PFSK-1 (cell line): ENCODE measurements around the gene BRD7.

Experiments
- FOXP2 ChIP-seq: optimal IDR thresholded peaks from 2 replicates; pipeline ENCODE3; 2011; ENCODE audit warnings: borderline replicate concordance, control low read depth, inconsistent platforms; ENCODE audit not compliant: insufficient read depth; ENCODE audit errors: extremely low read length, extremely low read depth
- POLR2AphosphoS5 ChIP-seq: IDR thresholded peaks from 2 replicates; pipeline ENCODE4 v1.6.1; 2012; ENCODE audit warnings: low read depth, mild to moderate bottlenecking, control low read depth, low read length, moderate library complexity
- REST ChIP-seq, 2 experiments: IDR thresholded peaks; 2 replicates each; pipeline versions ENCODE4 v1.6.1 to v1.8.0; 2011 to 2012; ENCODE audit warnings: low read depth in 2 of 2, low read length in 2 of 2, control low read depth in 1 of 2, inconsistent platforms in 1 of 2, mild to moderate bottlenecking in 1 of 2, moderate library complexity in 1 of 2; ENCODE audit not compliant: insufficient read depth in 1 of 2
- SIN3A ChIP-seq: IDR thresholded peaks from 2 replicates; pipeline ENCODE4 v1.6.1; 2012; ENCODE audit warnings: mild to moderate bottlenecking, low read length, moderate library complexity, borderline replicate concordance; ENCODE audit not compliant: insufficient read depth
- TAF1 ChIP-seq: IDR thresholded peaks from 2 replicates; pipeline ENCODE4 v1.6.1; 2012; ENCODE audit warnings: low read length, control low read depth, borderline replicate concordance; ENCODE audit not compliant: insufficient read depth

The BRD7 gene

DNA sequence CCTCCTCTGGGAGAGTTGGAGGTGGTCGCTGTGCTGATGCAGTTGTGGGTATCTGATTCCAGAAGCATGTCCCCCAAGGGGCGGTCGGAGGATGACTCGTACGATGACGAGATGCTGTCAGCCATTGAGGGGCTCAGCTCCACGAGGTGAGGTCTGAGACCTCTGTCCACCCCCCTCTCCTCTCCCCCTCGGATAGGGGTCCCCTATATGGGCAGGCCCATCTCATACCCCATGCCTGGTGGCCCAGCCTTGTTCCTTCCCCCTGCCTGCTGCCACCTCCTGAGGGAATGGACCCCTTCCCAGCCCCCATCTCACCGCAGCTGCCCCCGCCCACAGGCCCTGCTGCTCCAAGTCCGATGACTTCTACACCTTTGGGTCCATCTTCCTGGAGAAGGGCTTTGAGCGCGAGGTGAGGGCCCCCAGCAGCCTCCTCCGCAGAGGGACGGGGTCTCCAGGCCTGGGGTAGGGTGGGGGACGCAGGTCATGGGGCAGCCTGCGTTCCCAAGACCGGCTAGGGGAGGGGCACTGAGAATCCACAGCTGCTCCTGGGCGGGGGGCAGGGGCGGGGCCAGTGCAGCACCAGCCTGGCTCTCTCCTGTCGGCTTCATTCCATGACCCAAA lies 63.2 kb downstream of the BRD7 start:
- no peak for TF ChIP-seq FOXP2
- no peak for TF ChIP-seq SIN3A
- TF ChIP-seq REST (IDR thresholded peaks at IDR 0.05; ENCODE audit: insufficient read depth in 1 of 2, low read depth in 2 of 2, low read length in 2 of 2), result no peak
- no peak for TF ChIP-seq POLR2AphosphoS5
- no peak for TF ChIP-seq TAF1

- no peak for TF ChIP-seq TAF1
- TF ChIP-seq REST (IDR thresholded peaks at IDR 0.05; ENCODE audit: insufficient read depth in 1 of 2, low read depth in 2 of 2, low read length in 2 of 2), result no peak
- no peak for TF ChIP-seq POLR2AphosphoS5
- no peak for TF ChIP-seq FOXP2
- no peak for TF ChIP-seq SIN3A
These were observed 64.0 kb downstream of the BRD7 start for GRCh38 chr16:50304467-50305440.

- TF ChIP-seq TAF1, result no peak
- no peak for TF ChIP-seq POLR2AphosphoS5
- TF ChIP-seq SIN3A, result no peak
- TF ChIP-seq REST (IDR thresholded peaks at IDR 0.05; ENCODE audit: insufficient read depth in 1 of 2, low read depth in 2 of 2, low read length in 2 of 2), result no peak
- TF ChIP-seq FOXP2, result no peak
These were observed 65.0 kb downstream of the BRD7 start for GRCh38 chr16:50303605-50304466.

- TF ChIP-seq TAF1 (no peak), FOXP2 (no peak), POLR2AphosphoS5 (no peak), REST (IDR thresholded peaks at IDR 0.05; ENCODE audit: insufficient read depth in 1 of 2, low read depth in 2 of 2, low read length in 2 of 2) (no peak), SIN3A (no peak)
These were observed 65.7 kb downstream of the BRD7 start for GRCh38 chr16:50303041-50303604.
